HuH-7 (cell line): ENCODE measurements around the gene ANKRD13D.

Experiments used
- DNase-seq: peaks from one replicate; pipeline ENCODE4 v3.0.0; 2011; ENCODE audit warnings: low spot score

Gene ANKRD13D

GRCh38 chr11:67286621-67287333 is 2.3 kb upstream of the ANKRD13D start:
- peak; percentile 94 for DNase-seq

GRCh38 chr11:67287355-67288197 is 1.5 kb upstream of the ANKRD13D start:
- no peak for DNase-seq

- no peak for DNase-seq
Measured at GRCh38 chr11:67288198-67288451, 978 bp upstream of the ANKRD13D start.

GRCh38 chr11:67288452-67289225 is 464 bp upstream of the ANKRD13D start:
- peak; percentile 100 for DNase-seq

GRCh38 chr11:67289651-67290479 is 762 bp downstream of the ANKRD13D start:
- DNase-seq: no peak

- no peak for DNase-seq
Measured at GRCh38 chr11:67290801-67291200, 1.7 kb downstream of the ANKRD13D start.

- DNase-seq: no peak
Measured at GRCh38 chr11:67291481-67292381, 2.6 kb downstream of the ANKRD13D start.

GRCh38 chr11:67292671-67293070 is 3.6 kb downstream of the ANKRD13D start:
- DNase-seq: no peak

GRCh38 chr11:67293090-67293489 is 4.0 kb downstream of the ANKRD13D start:
- no peak for DNase-seq

- no peak for DNase-seq
Measured at GRCh38 chr11:67295846-67296245, 6.7 kb downstream of the ANKRD13D start.

GRCh38 chr11:67298786-67299185 is 9.7 kb downstream of the ANKRD13D start:
- DNase-seq: no peak

- no peak for DNase-seq
Measured at GRCh38 chr11:67299471-67300191, 10.5 kb downstream of the ANKRD13D start.

- DNase-seq: no peak
Measured at GRCh38 chr11:67300256-67300755, 11.2 kb downstream of the ANKRD13D start.

- no peak for DNase-seq
Measured at GRCh38 chr11:67300756-67301312, 11.7 kb downstream of the ANKRD13D start.

- DNase-seq: no peak
Measured at GRCh38 chr11:67301313-67301921, 12.3 kb downstream of the ANKRD13D start.

- DNase-seq: no peak
Measured at GRCh38 chr11:67301951-67302516, 12.9 kb downstream of the ANKRD13D start.

- DNase-seq: peak; percentile 99
Measured at GRCh38 chr11:67302571-67303131, 13.5 kb downstream of the ANKRD13D start.

GRCh38 chr11:67303132-67303834 is 14.2 kb downstream of the ANKRD13D start, which contains the start of gene SSH3:
TSS of gene SSH3 (plus strand) at chr11:67303530. CDS start at chr11:67303626, 96 bp downstream.
- peak; percentile 100 for DNase-seq
